ENCODE measurements around the gene VAV3.

Gene VAV3

GRCh38 chr1:107966550-107966949 is 1.6 kb upstream of the VAV3 start:
- DNase-seq: no peak

DNA sequence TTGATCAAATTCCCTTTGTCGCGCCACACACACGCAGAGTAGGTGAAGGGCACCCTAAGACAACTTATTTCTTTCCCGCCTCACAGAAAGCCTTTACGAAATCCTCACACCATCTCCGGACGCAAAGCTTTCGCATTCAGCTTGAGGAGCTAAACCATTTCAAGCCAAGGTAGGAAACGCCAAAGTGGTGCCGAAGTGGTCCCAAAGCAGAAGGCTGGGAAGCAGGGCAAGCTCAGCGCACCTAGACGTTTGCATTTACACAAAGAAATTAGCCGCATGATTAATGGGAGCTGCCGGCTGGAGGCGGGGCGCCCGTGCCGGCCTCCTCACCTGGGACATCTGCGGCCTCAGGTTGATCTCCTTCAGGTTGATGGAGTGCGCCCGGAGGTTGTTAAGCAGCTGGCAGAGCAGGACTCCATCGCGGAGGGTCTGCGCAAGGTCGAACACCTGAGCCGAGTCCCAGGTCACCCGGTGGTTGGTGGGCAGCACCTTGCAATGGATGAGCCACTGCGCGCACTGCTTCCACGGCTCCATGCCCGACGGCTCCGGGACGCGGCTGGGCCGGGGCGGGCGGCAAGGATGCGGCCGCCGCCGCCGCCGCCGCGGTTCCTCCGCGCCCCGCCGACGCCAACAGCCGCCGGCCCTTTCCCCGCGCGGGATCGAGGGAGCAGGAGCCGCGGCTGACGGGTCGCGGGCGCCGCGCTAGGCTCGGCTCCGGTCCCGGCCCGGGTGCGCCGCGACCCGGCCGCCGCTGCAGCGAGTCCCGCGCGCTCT is 457 bp downstream of the VAV3 start:
- peak; percentile 21 for DNase-seq

DNA sequence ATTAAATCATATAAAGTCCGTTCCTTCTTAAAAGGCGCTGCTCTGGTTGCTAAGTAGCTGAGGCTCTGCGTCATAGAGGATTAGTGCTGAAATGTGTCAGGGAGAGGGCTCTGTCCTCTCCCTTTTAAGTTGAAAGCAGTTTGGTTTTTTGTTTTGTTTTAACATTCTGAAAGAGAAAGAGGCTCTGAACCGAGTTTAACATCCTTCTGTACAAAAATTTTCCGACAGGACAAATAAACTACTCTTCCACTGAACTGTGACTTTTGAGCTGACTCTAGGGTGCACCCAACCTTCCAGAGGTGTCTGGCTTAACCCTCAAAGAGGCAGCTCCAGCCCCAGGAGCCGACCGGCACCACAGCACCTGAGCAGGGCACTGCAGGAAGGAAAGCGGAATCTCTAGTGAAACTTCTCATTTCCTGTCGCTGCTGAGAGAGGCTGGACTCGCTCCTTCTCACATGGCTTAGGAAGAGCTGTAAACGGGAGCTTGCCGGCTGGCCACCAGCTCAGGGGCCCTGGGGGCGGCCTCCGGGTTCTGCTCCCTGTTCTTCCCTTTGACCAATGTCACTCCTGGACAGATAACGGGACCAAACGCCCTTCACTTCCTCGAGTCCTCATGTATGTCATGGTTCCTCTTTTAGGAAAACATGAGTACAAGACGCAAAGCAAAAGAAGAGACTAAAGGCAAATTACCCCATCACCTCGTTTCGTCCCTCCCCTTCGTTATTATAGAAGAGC is 1.2 kb downstream of the VAV3 start:
- DNase-seq: peak; percentile 65

DNA sequence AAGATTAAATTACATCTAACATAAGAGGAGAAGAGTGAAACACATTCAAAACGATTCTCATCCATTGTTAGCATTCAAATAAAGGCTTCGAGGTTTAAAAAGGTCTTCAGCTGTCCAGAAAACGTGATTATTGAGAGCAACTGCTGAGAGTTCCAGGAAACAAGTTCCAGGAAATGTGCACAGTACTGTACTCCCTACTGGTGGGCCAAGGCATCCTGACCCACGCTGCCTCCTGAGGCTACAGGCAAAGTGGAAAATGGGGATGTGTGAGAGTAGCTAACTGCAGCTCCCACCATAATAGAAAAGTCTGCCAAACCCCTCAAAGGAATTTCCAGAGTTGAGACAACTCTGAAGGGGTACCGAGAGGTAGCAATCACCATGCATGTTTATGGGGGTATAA is 2.0 kb downstream of the VAV3 start:
- no peak for DNase-seq

GRCh38 chr1:107954719-107955415 is 10.1 kb downstream of the VAV3 start:
- no peak for DNase-seq

- no peak for DNase-seq
Observed at GRCh38 chr1:107954126-107954525, 10.9 kb downstream of the VAV3 start.

DNA sequence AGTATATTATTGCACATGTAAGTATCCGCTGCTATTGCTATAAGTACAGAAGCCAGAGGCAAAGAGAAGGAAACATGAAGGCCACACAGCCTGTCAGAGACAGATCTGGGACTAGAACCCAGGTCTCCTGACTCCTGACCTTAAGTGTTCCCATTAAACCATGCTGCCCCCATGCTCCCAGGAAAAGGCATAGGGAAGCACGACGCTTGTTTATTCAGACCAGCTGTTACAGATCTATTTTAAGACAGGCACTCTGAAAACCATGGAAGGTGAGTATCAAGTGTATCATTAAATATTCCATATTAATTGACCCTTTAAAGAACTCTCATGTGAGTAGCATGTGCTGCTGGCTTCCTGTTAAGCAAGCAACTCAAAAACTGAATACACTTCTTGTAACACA is 11.4 kb downstream of the VAV3 start:
- no peak for DNase-seq

- DNase-seq: no peak
Observed at GRCh38 chr1:107952989-107953388, 12.0 kb downstream of the VAV3 start.

DNA sequence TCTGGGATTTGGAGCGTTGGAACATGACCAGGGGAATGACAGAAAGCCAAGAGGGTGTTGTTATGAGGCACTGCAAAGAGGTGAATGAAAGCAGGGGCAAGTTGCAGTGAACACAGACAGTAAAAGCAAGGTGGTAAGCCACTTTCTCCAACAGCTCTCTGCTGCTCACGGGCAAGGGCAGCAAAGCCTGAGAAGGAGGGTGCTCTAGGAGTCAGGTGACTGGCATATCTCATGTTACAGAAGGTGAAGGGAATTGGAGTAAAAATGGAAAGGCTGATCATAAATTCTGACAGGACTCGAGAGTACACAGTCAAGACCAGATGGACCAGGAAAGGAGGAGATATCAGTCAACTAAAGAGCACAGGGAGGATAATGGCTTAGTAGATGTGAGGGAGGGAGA is 14.5 kb downstream of the VAV3 start:
- DNase-seq: no peak

- peak; percentile 62 for DNase-seq
Observed at GRCh38 chr1:107949467-107950253, 15.3 kb downstream of the VAV3 start.

GRCh38 chr1:107946794-107947193 is 18.2 kb downstream of the VAV3 start:
- DNase-seq: no peak

DNA sequence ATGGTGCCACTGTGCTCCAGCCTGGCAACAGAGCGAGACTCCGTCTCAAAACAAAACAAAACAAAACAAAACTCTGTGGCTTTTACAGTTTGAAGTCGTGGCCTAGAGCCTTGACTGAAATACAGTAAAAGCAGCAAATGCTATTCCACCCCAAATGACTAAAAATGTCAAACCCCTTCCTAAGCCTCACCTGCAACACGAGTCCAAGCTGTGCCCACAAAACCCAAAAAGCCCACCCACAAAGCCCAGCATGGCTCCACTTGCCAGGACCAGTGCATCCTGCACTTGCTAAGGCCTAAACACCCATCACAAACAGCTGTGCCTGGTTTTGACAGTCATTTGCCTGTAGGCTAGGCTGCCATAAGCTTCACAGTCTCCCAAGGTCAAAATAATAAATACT is 21.3 kb downstream of the VAV3 start:
- DNase-seq: peak; percentile 35

GRCh38 chr1:107942814-107943213 is 22.2 kb downstream of the VAV3 start:
- DNase-seq: no peak

- DNase-seq: no peak
Observed at GRCh38 chr1:107941531-107941930, 23.4 kb downstream of the VAV3 start.

- no peak for DNase-seq
Observed at GRCh38 chr1:107941123-107941522, 23.9 kb downstream of the VAV3 start.

DNA sequence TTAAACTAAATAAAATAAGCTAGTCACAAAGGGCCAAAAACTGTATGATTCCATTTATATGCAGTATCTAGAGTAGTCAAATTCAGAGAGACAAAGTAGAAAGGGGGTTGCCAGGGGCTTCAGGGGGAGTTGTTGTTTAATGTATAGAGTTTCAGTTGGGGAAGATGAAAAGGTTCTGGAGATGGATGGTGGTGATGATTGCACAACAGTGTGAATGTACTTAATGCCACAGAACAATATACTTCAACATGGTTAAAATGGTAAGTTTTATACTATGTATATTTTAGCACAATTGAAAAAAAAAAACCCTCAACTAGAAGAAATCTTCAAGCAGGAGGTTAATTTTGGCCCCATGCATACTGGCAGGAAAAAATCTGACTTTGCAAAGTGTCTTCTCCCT is 24.3 kb downstream of the VAV3 start:
- no peak for DNase-seq

DNA sequence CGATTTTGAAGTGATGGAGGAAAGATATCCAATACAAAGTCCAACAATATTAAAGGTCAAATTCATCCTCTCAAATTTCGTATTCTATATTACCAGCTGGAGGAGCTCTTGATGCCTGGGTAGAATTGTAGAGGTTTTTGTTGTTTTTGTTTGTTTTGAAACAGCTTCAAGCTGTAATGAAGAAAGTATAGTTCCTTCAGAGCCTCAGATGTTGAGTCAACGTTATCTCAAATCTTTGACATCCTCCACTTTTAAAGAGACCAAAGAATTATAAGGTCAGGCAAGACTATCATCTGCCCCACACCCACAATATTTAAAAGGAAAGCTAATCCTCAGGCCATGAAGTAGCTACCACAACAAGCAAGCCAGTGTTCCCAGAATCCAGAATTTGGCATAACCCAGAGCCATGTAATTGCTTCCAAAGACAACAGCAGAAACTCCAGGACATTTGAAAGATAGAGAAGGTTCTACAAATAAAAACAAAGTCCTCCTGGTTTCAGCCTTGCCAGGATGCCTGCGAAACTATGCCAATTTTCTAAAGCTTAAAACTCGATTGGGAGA is 24.9 kb downstream of the VAV3 start:
- DNase-seq: no peak

DNA sequence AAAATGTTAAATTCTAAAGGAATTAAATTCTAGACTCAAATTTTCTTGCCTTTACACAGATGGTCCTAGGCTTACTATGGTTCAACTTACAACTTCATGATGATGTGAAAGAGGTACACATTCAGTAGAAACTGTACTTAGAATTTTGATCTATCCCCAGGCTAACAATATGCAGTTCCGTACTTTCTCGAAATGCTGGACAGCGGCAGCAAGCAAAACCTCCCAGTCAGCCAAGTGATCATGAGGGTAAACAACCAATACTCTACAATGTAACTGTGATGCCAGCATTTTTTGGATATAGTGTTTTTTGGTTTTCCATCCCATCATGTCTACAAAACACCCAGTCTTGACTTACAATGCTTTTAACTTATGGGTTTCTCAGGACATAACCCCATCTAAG is 25.7 kb downstream of the VAV3 start:
- no peak for DNase-seq

- DNase-seq: peak; percentile 81
Observed at GRCh38 chr1:107936498-107937481, 28.2 kb downstream of the VAV3 start.

GRCh38 chr1:107935396-107936064 is 29.4 kb downstream of the VAV3 start:
- peak; percentile 88 for DNase-seq

DNA sequence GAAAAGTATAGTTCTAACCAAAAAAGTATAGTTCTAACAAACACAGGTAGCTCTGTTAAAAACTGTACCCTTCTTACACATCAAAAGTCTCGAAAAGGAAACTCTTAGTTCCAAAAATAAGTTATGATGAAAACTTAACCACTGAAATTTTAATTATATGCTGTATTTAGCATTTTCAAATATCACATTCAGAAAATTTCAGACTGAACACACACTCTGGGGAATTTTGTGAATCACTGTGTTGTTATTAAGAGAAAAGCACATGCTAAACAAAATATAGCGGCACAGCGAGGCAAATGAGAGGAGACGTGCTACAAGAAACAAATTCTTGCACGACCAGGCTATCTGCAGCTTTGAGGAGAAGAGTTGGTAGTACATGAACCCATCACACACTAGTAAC is 30.4 kb downstream of the VAV3 start:
- DNase-seq: no peak

Data from activated CD4-positive, alpha-beta T cell treated with anti-CD3 and anti-CD28 coated beads, Interleukin-2, Interleukin-6, amounts not matched to agents 100 ng/mL and 50 ng/mL, durations not matched to agents 16 hours and 8 hours (primary cell).